IPS DF 19.7 (cell line): Measurements from ENCODE around the gene LCE1E.

Experiments
- DNase-seq: peaks from one replicate; pipeline ENCODE4 v3.0.0-alpha.2; 2013; ENCODE audit warnings: low read depth, low spot score

The LCE1E gene

DNA sequence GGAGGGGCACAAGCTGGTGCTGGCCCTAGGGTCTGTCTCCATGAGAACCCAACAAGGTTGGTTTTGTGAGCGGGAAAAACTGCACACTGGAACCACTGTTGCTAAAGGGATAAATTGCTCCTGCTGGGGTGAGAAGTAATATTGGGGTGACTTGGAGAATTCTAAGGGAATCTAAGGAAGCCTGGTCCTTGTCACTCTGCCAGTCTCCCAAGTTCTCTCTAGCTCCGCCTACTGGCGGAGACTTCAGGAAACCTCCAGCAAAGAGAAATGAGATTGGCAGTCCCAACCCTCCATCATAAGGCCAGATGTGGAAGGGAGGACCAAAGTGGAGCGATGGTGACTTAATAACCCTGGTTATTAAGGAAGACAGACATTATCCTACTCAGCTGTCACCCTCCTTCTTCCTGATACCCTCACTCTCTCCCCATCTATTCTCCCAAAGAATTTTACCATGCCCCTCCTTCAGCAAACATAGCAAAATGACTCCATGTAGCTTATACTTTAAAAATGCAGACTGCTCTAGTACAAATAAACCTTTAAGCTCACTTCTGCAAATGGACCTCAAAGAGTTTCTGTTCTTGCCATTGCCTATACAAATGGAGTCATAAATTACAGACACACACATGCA is 8.4 kb upstream of the LCE1E start:
- no peak for DNase-seq

DNA sequence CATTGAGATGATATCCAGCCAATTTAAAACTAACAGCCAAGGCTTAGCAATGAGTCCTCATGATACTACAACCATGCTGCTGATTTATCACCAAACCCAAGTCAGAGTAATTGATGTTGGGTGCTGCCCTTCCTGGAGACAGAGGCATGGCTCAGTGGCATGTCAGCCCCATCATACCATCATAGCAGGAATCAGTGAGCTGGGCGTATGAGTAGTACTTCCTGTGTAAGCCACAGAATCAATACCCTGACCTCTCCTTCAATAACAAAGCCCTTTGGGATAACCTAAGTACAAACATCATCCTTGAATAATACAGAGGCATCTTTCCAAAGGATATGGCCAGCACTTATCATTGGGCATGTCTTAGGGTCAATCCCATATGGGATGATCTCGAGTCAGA is 3.0 kb upstream of the LCE1E start:
- DNase-seq, result no peak

DNA sequence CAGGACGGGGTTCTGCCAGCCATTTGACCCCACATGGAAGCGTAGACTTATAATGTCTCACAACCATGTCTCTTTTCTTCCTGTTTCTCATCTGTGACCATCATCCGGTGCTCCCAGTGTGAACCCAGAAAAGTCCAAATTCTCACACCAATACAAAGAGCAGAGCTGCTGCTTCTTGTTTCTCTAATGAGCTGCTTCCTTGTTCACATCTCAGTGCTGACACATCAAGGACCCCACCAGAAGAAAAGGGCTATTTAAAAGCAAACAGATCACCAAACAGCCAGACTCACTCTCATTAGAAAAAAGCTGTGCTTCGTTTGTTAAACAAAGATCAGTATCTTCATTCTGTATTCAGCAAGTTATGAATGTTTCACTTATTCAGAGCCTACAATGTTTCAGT is 9.6 kb downstream of the LCE1E start:
- no peak for DNase-seq

DNA sequence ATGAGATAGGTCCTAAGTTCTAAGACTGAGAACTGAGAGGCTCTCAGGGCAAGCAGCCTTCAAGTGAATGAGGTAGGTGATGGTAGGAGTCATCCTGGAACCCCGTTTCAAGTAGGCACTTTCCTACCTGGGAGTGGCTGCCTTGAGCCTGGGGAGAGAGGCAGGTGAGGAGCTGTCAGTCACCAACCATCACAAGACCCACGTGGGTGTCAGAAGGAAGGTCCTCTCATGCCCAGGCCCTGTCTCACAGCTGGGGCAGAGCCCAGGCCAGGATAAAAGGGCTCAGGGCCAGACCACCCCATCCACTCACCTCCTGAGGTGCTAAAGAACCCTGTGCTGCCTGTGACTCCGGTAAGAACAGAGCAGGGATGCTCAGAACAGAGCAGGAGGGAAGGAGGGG is 10.4 kb downstream of the LCE1E start, which contains the start of gene LCE1D:
LCE1D (plus strand) TSS at position 301 of the 400 bp plus-strand sequence. CDS start 1,074 bp downstream, outside the sequence.
- DNase-seq, result no peak

DNA sequence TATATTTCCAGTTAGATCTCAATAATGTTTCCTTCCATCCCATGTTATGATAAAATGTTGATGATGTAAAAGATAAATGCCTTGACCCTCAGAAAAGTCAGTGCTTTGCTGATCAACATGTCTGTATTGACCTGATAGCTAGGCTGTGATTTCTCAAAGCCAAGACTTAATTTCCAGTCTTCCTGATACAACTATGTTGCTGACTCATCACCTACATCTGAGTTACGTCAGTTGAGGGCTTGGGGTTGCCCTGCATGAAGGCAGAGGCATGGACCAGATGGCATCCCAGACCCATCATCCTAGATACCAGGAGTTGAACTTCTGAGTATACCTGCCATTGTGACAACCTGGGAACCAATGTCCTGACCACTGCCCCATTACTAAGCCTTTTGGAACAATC is 15.3 kb downstream of the LCE1E start:
- no peak for DNase-seq

DNA sequence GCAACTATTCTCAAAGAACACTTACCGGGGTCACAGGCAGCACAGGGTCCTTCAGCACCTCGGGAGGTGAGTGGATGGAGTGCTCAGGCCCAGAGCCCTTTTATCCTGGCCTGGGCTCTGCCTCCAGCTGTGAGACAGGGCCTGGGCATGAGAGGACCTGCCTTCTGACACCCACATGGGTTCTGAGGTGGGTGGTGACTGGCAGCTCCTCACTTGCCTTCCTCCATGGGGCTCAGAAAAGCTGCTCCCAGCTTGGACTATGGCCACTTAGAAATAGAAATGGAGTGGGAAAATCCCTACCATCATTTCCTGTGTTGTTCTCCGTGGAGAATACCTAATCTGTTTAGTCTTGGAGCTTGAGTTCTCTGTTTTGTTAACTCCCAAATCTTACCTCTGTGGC is 20.5 kb downstream of the LCE1E start, which contains the start of gene LCE1C:
LCE1C (minus strand) TSS at position 76 of the 400 bp plus-strand sequence. CDS start 1,173 bp downstream, outside the sequence.
- no peak for DNase-seq

DNA sequence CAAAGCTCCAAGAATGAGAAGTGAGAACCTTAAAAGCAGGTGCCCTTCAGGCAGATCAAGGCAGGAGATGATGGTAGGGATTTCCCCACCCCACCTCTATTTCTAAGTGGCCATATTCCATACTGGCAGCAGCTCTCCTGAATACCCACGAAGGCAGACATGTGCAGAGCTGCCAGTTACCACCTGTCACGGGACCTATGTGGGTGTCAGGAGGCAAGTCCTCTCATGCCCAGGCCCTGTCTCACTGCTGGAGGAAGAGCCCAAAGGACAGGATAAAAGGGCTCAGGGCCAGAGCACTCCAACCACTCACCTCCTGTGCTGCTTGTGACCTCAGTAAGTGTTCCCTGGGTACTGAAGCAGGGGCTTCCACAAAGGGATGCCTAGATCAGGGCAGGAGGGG is 25.0 kb downstream of the LCE1E start:
- no peak for DNase-seq

DNA sequence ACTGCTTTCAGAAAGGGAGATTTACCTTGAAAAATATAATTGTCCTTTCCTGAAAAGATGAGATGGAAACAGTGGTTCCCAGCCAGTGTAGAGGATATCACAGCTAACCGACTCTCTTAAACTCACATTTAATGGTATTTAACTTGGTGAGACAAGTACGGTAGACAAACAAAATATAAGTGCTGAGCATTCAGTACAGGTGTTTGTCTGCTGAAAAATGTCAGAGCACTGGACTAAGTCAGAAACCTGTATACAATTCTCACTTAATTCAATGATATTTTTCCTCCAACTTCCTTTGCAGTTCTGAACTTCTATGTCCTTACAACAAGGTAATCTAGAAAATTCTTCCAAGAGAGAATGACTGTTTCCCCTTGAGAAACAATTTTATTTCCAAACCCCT is 25.6 kb downstream of the LCE1E start, which contains the start of gene LCE1B:
LCE1B (plus strand) TSS at position 301 of the 400 bp plus-strand sequence. CDS start 476 bp downstream, outside the sequence.
- no peak for DNase-seq

DNA sequence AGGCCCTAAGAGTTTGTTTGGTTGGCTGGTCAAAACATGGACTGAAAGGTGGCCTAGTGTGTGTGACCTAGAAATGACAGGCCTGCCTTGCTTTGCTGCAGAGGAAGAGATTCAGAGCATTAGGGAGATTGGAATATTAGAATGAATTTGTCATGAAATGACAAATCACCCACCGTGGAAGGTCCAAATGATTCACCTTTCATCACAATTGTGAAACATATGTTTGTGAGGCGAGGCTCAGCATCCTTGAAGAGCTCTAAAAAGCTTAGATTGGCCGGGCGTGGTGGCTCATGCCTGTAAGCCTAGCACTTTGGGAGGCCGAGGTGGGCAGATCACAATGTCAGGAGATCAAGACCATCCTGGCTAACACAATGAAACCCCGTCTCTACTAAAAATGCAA is 31.3 kb downstream of the LCE1E start:
- DNase-seq, result no peak

DNA sequence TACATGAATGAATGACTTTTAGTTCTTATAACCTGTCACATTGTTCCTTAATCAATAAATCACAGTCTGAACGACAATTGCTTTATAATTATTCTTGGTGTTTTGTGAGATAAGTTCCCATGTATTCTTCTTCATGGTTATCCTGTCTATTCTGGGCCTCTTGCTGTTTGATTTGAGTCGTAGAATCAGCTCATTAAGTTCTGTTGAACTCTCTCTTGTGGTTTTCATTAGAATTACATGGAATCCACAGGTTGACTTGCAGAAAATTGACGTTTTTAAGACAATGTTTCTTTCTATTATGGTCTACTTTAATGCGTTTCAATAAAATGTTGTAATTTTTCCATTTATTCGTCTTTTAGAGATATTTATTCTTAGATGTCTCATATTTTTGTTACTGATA is 37.2 kb downstream of the LCE1E start:
- DNase-seq, result no peak

DNA sequence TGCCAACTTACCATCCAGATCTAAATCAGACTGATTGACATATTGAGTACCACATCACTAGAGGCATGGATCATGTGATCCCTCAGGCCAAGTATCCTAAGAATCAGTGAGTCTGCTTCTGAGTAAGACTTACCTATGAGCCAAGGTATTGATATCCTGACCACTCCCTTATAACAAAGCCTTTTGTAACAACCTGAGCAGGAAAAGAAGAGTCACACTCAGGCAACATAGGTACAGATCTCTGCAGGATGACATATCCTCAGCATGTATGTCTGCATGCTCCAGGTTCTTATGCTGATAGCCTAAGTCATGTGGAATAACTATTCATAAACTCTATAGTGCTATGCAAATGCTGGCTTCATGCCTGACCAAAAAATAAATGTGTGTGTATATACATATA is 38.9 kb downstream of the LCE1E start:
- DNase-seq, result no peak

DNA sequence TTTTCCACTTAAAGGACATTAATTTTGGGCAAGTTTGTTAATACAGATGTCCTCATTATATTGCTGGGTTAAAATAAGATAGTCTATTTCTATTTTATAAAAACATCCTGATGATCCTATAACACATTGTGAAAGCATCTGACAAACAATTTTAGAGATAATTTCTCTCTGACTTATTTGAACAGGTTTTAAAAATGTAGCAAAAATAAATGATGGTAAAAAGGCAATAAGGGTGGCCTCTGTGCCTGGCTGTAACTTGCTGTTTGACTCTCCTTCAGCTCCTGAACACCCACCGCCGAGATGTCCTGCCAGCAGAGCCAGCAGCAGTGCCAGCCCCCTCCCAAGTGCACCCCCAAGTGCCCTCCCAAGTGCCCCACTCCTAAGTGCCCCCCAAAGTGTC is 41.1 kb downstream of the LCE1E start, which contains the start of gene LCE1A:
LCE1A (plus strand) TSS at position 301 of the 400 bp plus-strand sequence; CDS start at position 301, 0 bp downstream.
- DNase-seq, result no peak

DNA sequence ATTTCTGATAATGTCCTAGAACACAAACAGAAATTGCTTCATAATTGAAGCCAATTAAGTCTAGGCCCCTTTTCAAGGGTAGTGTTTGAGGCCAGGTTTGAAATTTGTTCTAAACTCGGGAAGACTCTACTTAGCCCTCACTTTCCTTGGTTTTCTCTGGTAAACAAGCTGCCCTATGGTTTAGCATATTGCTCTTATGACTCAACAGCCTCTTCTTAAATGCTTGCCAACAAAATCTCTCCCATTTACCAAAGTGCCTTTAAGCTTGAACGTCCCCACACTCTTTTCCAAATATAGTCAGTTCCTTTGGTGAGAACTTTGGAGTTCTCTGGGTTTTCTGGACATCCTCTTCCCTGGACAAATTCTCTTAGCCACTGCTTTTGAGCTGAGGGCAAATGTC is 50.8 kb downstream of the LCE1E start:
- DNase-seq, result no peak
